ENCODE data around the gene PATL2. TPM values are rescaled to one million over a fixed set of nuclear protein-coding genes. Genes with fewer than 3 reads are reported as not detected.

Gene PATL2
- total RNA-seq, 5 donors from 2014 or later (not counting 1 experiment from before 2014, with no cell fraction given) = 43.5 to 69.7 (median 48.5) TPM

DNA sequence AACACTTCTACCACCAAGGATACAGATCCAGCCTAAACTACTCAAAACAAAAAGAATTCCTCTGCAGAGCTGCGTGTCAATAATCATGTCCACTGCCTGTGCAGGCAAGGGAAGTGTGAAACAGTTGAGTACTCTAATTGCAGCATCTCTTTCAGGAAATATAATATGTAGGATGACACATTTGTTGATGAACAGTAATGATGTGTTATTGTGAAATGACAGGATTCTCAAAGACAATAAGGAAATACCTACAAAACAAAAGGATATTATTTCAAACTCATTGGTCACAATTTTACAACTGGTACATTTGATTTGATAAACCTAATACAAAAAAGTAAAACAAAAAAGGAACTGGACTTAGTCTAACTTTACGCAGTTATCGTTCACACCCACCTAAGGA, 52.1 kb downstream of the PATL2 start:
- ChIA-PET POLR2A (interaction anchor here in 1 of 2 donors (0.5 kb wide), 2 partner anchors 54 to 84 kb away, joined by 5 to 6 read pairs; no protein-coding TSS in a partner anchor), CTCF (no interaction called here)
- Mint-ChIP-seq H3K27ac (no peak overlapping the region), H3K9me3 (no peaks in the 10 kb centered on the region), H3K4me3 (no peak overlapping the region), H3K36me3 (peaks cover 29% of the 10 kb centered on the region), H3K27me3 (no peaks in the 10 kb centered on the region), H3K4me1 (peaks cover 38 to 47% (median 39%) of the 10 kb centered on the region in 3 donors)
- H3K27me3 ChIP-seq (replicated peaks in 1 of 2; ENCODE audit: control insufficient read depth in 2 of 2, extremely low read depth in 1 of 2, insufficient read depth in 2 of 2, low read length in 1 of 2) = no peaks in the 10 kb centered on the region
- peaks cover 6 to 36% of the 10 kb centered on the region in 2 donors for H3K36me3 ChIP-seq (ENCODE audit: control insufficient read depth in 2 of 2, extremely low read depth in 1 of 2, insufficient read depth in 1 of 2, low read length in 1 of 2)
- H3K9me3 ChIP-seq = no peaks in the 10 kb centered on the region
- peaks cover 13 to 18% of the 10 kb centered on the region in 2 experiments for H3K4me1 ChIP-seq (ENCODE audit: control insufficient read depth in 1 of 2, extremely low read depth in 1 of 2, insufficient read depth in 2 of 2, low read length in 2 of 2)
- WGBS (ENCODE audit: insufficient coverage) = no CpG with 5 or more reads among the region's 3 CpGs
- H3K4me3 ChIP-seq (ENCODE audit: control insufficient read depth in 1 of 2, extremely low read depth in 1 of 2, low read length in 1 of 2) = no peak overlapping the region
- DNase-seq (no peak), ATAC-seq (replicated peaks in 1 of 4) (no peak)
- H3K27ac ChIP-seq (ENCODE audit: low read length) = no peak overlapping the region

- peaks cover 38 to 47% (median 45%) of the 10 kb centered on the region in 3 donors for H3K4me1 Mint-ChIP-seq
- H3K36me3 ChIP-seq (ENCODE audit: control insufficient read depth in 2 of 2, extremely low read depth in 1 of 2, insufficient read depth in 1 of 2, low read length in 1 of 2) = peaks cover 6 to 48% of the 10 kb centered on the region in 2 donors
- no peak overlapping the region for H3K4me3 Mint-ChIP-seq
- no peak overlapping the region for H3K4me3 ChIP-seq (ENCODE audit: control insufficient read depth in 1 of 2, extremely low read depth in 1 of 2, low read length in 1 of 2)
- H3K27me3 ChIP-seq (replicated peaks in 1 of 2; ENCODE audit: control insufficient read depth in 2 of 2, extremely low read depth in 1 of 2, insufficient read depth in 2 of 2, low read length in 1 of 2) = no peaks in the 10 kb centered on the region
- DNase-seq (no peak), ATAC-seq (replicated peaks in 1 of 4) (no peak)
- no peak overlapping the region for H3K27ac ChIP-seq (ENCODE audit: low read length)
- peak overlapping the region in 1 of 2 donors; percentile 24 for H3K27ac Mint-ChIP-seq
- H3K4me1 ChIP-seq (ENCODE audit: control insufficient read depth in 1 of 2, extremely low read depth in 1 of 2, insufficient read depth in 2 of 2, low read length in 2 of 2) = peaks cover 5 to 10% of the 10 kb centered on the region in 2 experiments
- H3K27me3 Mint-ChIP-seq = no peaks in the 10 kb centered on the region
- peaks cover 38% of the 10 kb centered on the region for H3K36me3 Mint-ChIP-seq
- H3K9me3 Mint-ChIP-seq = no peaks in the 10 kb centered on the region
- ChIA-PET POLR2A (interaction anchor here (0.5 to 0.7 kb wide), 4 partner anchors 56 to 187 kb away, joined by 3 to 6 read pairs (median 3); no protein-coding TSS in a partner anchor), CTCF (interaction anchor here in 1 of 2 donors (1.1 kb wide), 1 partner anchor 80 kb away, joined by 3 read pairs; no protein-coding TSS in a partner anchor)
- no peaks in the 10 kb centered on the region for H3K9me3 ChIP-seq
Observed at GRCh38 chr15:44657378-44657777, 53.7 kb downstream of the PATL2 start.

- H3K9me3 Mint-ChIP-seq = no peaks in the 10 kb centered on the region
- peaks cover 43% of the 10 kb centered on the region for H3K36me3 Mint-ChIP-seq
- CTCF ChIA-PET = interaction anchor here in 1 of 2 donors (1.1 kb wide), 1 partner anchor 81 kb away, joined by 3 read pairs; no protein-coding TSS in a partner anchor
- Histone ChIP-seq H3K4me3 (ENCODE audit: control insufficient read depth in 1 of 2, extremely low read depth in 1 of 2, low read length in 1 of 2) (no peak overlapping the region), H3K4me1 (ENCODE audit: control insufficient read depth in 1 of 2, extremely low read depth in 1 of 2, insufficient read depth in 2 of 2, low read length in 2 of 2) (peaks cover 1 to 5% of the 10 kb centered on the region in 2 experiments), H3K27ac (ENCODE audit: low read length) (no peak overlapping the region), H3K27me3 (replicated peaks in 1 of 2; ENCODE audit: control insufficient read depth in 2 of 2, extremely low read depth in 1 of 2, insufficient read depth in 2 of 2, low read length in 1 of 2) (no peaks in the 10 kb centered on the region), H3K9me3 (no peaks in the 10 kb centered on the region), H3K36me3 (ENCODE audit: control insufficient read depth in 2 of 2, extremely low read depth in 1 of 2, insufficient read depth in 1 of 2, low read length in 1 of 2) (peaks cover 6 to 51% of the 10 kb centered on the region in 2 donors)
- WGBS (ENCODE audit: insufficient coverage) = no CpG with 5 or more reads among the region's 3 CpGs
- no peaks in the 10 kb centered on the region for H3K27me3 Mint-ChIP-seq
- DNase-seq (no peak), ATAC-seq (replicated peaks in 1 of 4) (no peak)
- peak overlapping the region in 1 of 2 donors; percentile 24 for H3K27ac Mint-ChIP-seq
- peaks cover 42 to 52% (median 48%) of the 10 kb centered on the region in 3 donors for H3K4me1 Mint-ChIP-seq
- H3K4me3 Mint-ChIP-seq = no peak overlapping the region
- POLR2A ChIA-PET = interaction anchor here (0.5 to 0.7 kb wide), 5 partner anchors 57 to 187 kb away, joined by 3 to 6 read pairs (median 3); no protein-coding TSS in a partner anchor
Observed at GRCh38 chr15:44656913-44657312, 54.2 kb downstream of the PATL2 start.

GRCh38 chr15:44656298-44656697, 54.8 kb downstream of the PATL2 start:
- no peaks in the 10 kb centered on the region for H3K9me3 ChIP-seq
- H3K4me3 ChIP-seq (ENCODE audit: control insufficient read depth in 1 of 2, extremely low read depth in 1 of 2, low read length in 1 of 2) = no peak overlapping the region
- POLR2A ChIA-PET = interaction anchor here in 1 of 2 donors (0.6 kb wide), 2 partner anchors 101 to 153 kb away, joined by 3 read pairs; no protein-coding TSS in a partner anchor
- CTCF ChIA-PET = interaction anchor here in 1 of 2 donors (1.1 kb wide), 1 partner anchor 81 kb away, joined by 3 read pairs; no protein-coding TSS in a partner anchor
- peaks cover 43 to 53% (median 49%) of the 10 kb centered on the region in 3 donors for H3K4me1 Mint-ChIP-seq
- WGBS (ENCODE audit: insufficient coverage) = 100% methylated on average over 1 of the region's 1 CpG
- H3K27ac ChIP-seq (ENCODE audit: low read length) = no peak overlapping the region
- peaks cover 49% of the 10 kb centered on the region for H3K36me3 Mint-ChIP-seq
- DNase-seq (no peak), ATAC-seq (replicated peaks in 1 of 4) (no peak)
- H3K27ac Mint-ChIP-seq = peak overlapping the region in 1 of 2 donors; percentile 25
- no peaks in the 10 kb centered on the region for H3K27me3 Mint-ChIP-seq
- peaks cover 0 to 3% of the 10 kb centered on the region in 2 experiments for H3K4me1 ChIP-seq (ENCODE audit: control insufficient read depth in 1 of 2, extremely low read depth in 1 of 2, insufficient read depth in 2 of 2, low read length in 2 of 2)
- H3K4me3 Mint-ChIP-seq = no peak overlapping the region
- peaks cover 6 to 57% of the 10 kb centered on the region in 2 donors for H3K36me3 ChIP-seq (ENCODE audit: control insufficient read depth in 2 of 2, extremely low read depth in 1 of 2, insufficient read depth in 1 of 2, low read length in 1 of 2)
- no peaks in the 10 kb centered on the region for H3K9me3 Mint-ChIP-seq
- H3K27me3 ChIP-seq (replicated peaks in 1 of 2; ENCODE audit: control insufficient read depth in 2 of 2, extremely low read depth in 1 of 2, insufficient read depth in 2 of 2, low read length in 1 of 2) = no peaks in the 10 kb centered on the region

GRCh38 chr15:44654858-44655257, 56.3 kb downstream of the PATL2 start:
- no peaks in the 10 kb centered on the region for H3K9me3 Mint-ChIP-seq
- peaks cover 6 to 65% of the 10 kb centered on the region in 2 donors for H3K36me3 ChIP-seq (ENCODE audit: control insufficient read depth in 2 of 2, extremely low read depth in 1 of 2, insufficient read depth in 1 of 2, low read length in 1 of 2)
- WGBS (ENCODE audit: insufficient coverage) = no CpG with 5 or more reads among the region's 6 CpGs
- peaks cover 0 to 7% of the 10 kb centered on the region in 2 experiments for H3K4me1 ChIP-seq (ENCODE audit: control insufficient read depth in 1 of 2, extremely low read depth in 1 of 2, insufficient read depth in 2 of 2, low read length in 2 of 2)
- H3K4me1 Mint-ChIP-seq = peaks cover 40 to 49% (median 44%) of the 10 kb centered on the region in 3 donors
- H3K4me3 Mint-ChIP-seq = no peak overlapping the region
- H3K36me3 Mint-ChIP-seq = peaks cover 51% of the 10 kb centered on the region
- no peak for DNase-seq
- no peak overlapping the region for H3K27ac Mint-ChIP-seq
- H3K27me3 Mint-ChIP-seq = no peaks in the 10 kb centered on the region
- no peak overlapping the region for H3K27ac ChIP-seq (ENCODE audit: low read length)
- H3K9me3 ChIP-seq = no peaks in the 10 kb centered on the region
- H3K4me3 ChIP-seq (ENCODE audit: control insufficient read depth in 1 of 2, extremely low read depth in 1 of 2, low read length in 1 of 2) = no peak overlapping the region
- H3K27me3 ChIP-seq (replicated peaks in 1 of 2; ENCODE audit: control insufficient read depth in 2 of 2, extremely low read depth in 1 of 2, insufficient read depth in 2 of 2, low read length in 1 of 2) = no peaks in the 10 kb centered on the region
- ChIA-PET CTCF (no interaction called here), POLR2A (no interaction called here)
- ATAC-seq (replicated peaks in 1 of 4) = no peak

GRCh38 chr15:44647637-44648036, 63.5 kb downstream of the PATL2 start:
- H3K4me3 Mint-ChIP-seq = no peak overlapping the region
- Histone ChIP-seq H3K27me3 (replicated peaks in 1 of 2; ENCODE audit: control insufficient read depth in 2 of 2, extremely low read depth in 1 of 2, insufficient read depth in 2 of 2, low read length in 1 of 2) (no peaks in the 10 kb centered on the region), H3K9me3 (no peaks in the 10 kb centered on the region), H3K4me3 (ENCODE audit: control insufficient read depth in 1 of 2, extremely low read depth in 1 of 2, low read length in 1 of 2) (no peak overlapping the region), H3K36me3 (ENCODE audit: control insufficient read depth in 2 of 2, extremely low read depth in 1 of 2, insufficient read depth in 1 of 2, low read length in 1 of 2) (peaks cover 2 to 52% of the 10 kb centered on the region in 2 donors), H3K4me1 (ENCODE audit: control insufficient read depth in 1 of 2, extremely low read depth in 1 of 2, insufficient read depth in 2 of 2, low read length in 2 of 2) (peaks cover 3 to 10% of the 10 kb centered on the region in 2 experiments), H3K27ac (ENCODE audit: low read length) (no peak overlapping the region)
- peak overlapping the region; percentile 34 to 50 for H3K27ac Mint-ChIP-seq
- peaks cover 63 to 68% (median 66%) of the 10 kb centered on the region in 3 donors for H3K4me1 Mint-ChIP-seq
- H3K36me3 Mint-ChIP-seq = peaks cover 70% of the 10 kb centered on the region
- DNase-seq (no peak), ATAC-seq (replicated peaks in 1 of 4) (no peak)
- H3K27me3 Mint-ChIP-seq = no peaks in the 10 kb centered on the region
- peaks cover 4 to 8% (median 6%) of the 10 kb centered on the region in 3 donors for H3K9me3 Mint-ChIP-seq
- POLR2A ChIA-PET = no interaction called here
- CTCF ChIA-PET = no interaction called here

Data from T-cell (primary cell).